ENCODE measurements around the gene YIPF2.

YIPF2 gene

DNA sequence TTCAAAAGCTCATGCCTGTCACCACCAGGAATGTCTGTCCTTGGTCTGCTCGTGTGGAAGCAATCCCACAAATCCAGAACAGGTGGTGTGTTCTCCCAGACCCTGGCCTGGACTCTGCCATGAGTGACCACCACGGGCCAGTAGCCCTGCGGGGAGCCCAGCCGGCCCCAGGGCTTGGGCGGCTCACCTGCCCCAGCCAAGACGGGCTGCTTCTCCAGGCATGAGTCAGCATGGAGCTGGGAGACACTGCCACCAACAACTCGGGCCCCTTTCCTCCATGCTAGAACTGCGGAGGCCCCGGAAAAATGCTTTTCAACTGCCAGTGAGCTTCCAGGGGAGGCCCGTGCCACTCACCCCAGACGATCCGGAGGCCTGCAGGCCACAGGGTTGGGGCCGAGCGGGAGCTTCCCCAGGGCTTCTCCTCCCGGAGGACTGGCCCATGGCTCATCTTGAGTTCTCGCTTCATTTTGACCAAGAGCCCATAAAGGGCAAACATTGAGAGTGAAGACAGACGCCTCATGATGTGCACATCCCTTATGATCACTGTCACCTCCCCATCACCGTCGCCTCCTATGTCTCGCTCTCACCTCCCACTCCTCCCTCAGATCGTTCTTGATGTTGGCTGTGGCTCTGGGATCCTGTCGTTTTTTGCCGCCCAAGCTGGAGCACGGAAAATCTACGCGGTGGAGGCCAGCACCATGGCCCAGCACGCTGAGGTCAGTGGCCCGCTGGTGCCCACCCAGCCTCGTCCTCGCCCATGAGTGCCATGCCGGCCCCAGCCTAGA is 16.7 kb downstream of the YIPF2 start:
- Histone ChIP-seq H3K36me3 (ENCODE audit: control insufficient read depth in 1 of 2, insufficient read depth in 2 of 2, low read length in 2 of 2) (peaks cover 22 to 72% of the 10 kb centered on the region in 2 donors), H3K27me3 (ENCODE audit: control insufficient read depth in 1 of 2, insufficient read depth in 2 of 2, low read length in 2 of 2) (no peaks in the 10 kb centered on the region), H3K9me3 (ENCODE audit: control insufficient read depth in 1 of 2, low read length in 2 of 2) (no peaks in the 10 kb centered on the region), H3K9ac (ENCODE audit: low read depth in 1 of 2, low read length in 2 of 2) (no peak overlapping the region), H3K27ac (ENCODE audit: low read depth, low read length) (no peak overlapping the region), H3K4me1 (ENCODE audit: control insufficient read depth in 1 of 2, insufficient read depth in 2 of 2, low read length in 2 of 2) (no peaks in the 10 kb centered on the region), H3K4me3 (ENCODE audit: low read depth in 1 of 2, low read length in 2 of 2) (no peak overlapping the region)

DNA sequence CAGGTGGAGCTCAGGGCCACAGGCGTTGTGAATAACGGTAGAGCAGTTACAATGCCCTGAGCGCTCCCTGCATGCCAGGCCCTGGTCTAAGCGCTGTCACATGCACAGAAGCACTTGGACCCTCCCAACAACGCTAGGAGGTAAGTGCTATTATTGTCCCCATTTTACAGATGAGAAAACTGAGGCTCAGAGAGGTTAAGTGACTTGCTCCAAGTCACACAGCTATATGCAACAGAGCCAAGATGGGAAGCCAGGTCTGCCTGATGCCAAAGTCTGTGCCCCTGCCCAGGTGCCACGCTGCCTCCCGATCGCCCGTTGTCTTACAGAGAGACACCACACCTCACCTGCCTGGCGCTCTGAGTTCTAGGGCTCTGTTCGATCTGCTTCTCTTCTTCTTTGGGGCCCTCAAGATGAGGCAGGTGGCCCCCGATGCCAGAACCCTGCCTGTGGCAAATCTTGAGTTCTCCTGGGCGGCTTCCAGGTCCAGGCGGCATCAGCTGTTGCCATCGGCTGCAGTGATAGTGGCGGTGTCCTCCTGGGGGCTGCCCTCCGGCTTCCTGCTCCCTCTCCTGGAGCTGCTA is 20.0 kb downstream of the YIPF2 start:
- H3K27me3 ChIP-seq (ENCODE audit: control insufficient read depth in 1 of 2, insufficient read depth in 2 of 2, low read length in 2 of 2) = no peaks in the 10 kb centered on the region
- no peaks in the 10 kb centered on the region for H3K9me3 ChIP-seq (ENCODE audit: control insufficient read depth in 1 of 2, low read length in 2 of 2)
- peaks cover 19 to 50% of the 10 kb centered on the region in 2 donors for H3K36me3 ChIP-seq (ENCODE audit: control insufficient read depth in 1 of 2, insufficient read depth in 2 of 2, low read length in 2 of 2)
- H3K4me3 ChIP-seq (ENCODE audit: low read depth in 1 of 2, low read length in 2 of 2) = no peak overlapping the region
- H3K4me1 ChIP-seq (ENCODE audit: control insufficient read depth in 1 of 2, insufficient read depth in 2 of 2, low read length in 2 of 2) = no peaks in the 10 kb centered on the region
- no peak overlapping the region for H3K9ac ChIP-seq (ENCODE audit: low read depth in 1 of 2, low read length in 2 of 2)
- H3K27ac ChIP-seq (ENCODE audit: low read depth, low read length) = no peak overlapping the region

- H3K9me3 ChIP-seq (ENCODE audit: control insufficient read depth in 1 of 2, low read length in 2 of 2) = no peaks in the 10 kb centered on the region
- peaks cover 19 to 50% of the 10 kb centered on the region in 2 donors for H3K36me3 ChIP-seq (ENCODE audit: control insufficient read depth in 1 of 2, insufficient read depth in 2 of 2, low read length in 2 of 2)
Observed at GRCh38 chr19:10907925-10908324, 20.5 kb downstream of the YIPF2 start.

GRCh38 chr19:10899151-10899653 is 29.2 kb downstream of the YIPF2 start:
- H3K27ac ChIP-seq (ENCODE audit: low read depth, low read length) = peak overlapping the region; percentile 57
- no peaks in the 10 kb centered on the region for H3K9me3 ChIP-seq (ENCODE audit: control insufficient read depth in 1 of 2, low read length in 2 of 2)
- peak overlapping the region in 1 of 2 donors; percentile 48 for H3K4me3 ChIP-seq (ENCODE audit: low read depth in 1 of 2, low read length in 2 of 2)
- peaks cover 29 to 32% of the 10 kb centered on the region in 2 donors for H3K4me1 ChIP-seq (ENCODE audit: control insufficient read depth in 1 of 2, insufficient read depth in 2 of 2, low read length in 2 of 2)
- H3K9ac ChIP-seq (ENCODE audit: low read depth in 1 of 2, low read length in 2 of 2) = peak overlapping the region in 1 of 2 donors; percentile 54
- H3K27me3 ChIP-seq (ENCODE audit: control insufficient read depth in 1 of 2, insufficient read depth in 2 of 2, low read length in 2 of 2) = no peaks in the 10 kb centered on the region
- no peaks in the 10 kb centered on the region for H3K36me3 ChIP-seq (ENCODE audit: control insufficient read depth in 1 of 2, insufficient read depth in 2 of 2, low read length in 2 of 2)

More at GRCh38 chr19:10907925-10908324, 20.5 kb downstream of the YIPF2 start:
- Histone ChIP-seq H3K9ac (ENCODE audit: low read depth in 1 of 2, low read length in 2 of 2) (no peak overlapping the region), H3K4me3 (ENCODE audit: low read depth in 1 of 2, low read length in 2 of 2) (no peak overlapping the region), H3K27me3 (ENCODE audit: control insufficient read depth in 1 of 2, insufficient read depth in 2 of 2, low read length in 2 of 2) (no peaks in the 10 kb centered on the region), H3K4me1 (ENCODE audit: control insufficient read depth in 1 of 2, insufficient read depth in 2 of 2, low read length in 2 of 2) (no peaks in the 10 kb centered on the region), H3K27ac (ENCODE audit: low read depth, low read length) (no peak overlapping the region)

DNA sequence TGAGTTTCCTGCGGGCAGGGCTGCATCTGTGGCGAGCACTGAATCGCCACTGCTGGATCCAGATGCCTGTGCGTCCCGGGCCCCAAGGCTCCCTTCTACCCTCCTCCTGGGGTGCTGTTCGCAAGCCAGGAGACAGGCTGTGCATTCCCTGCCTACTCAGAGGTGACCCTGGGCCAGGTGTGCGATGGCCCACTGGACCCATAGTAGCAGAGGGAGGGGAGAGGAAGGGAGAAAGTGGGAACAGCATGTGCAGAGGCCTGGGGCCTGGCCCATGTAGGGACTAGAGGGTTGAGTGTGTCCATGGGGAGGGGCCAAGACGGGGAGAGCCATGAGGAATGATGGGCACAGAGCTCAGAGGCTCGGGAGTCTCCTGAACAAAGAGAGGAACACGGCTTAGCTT is 29.8 kb downstream of the YIPF2 start:
- peaks cover 29 to 32% of the 10 kb centered on the region in 2 donors for H3K4me1 ChIP-seq (ENCODE audit: control insufficient read depth in 1 of 2, insufficient read depth in 2 of 2, low read length in 2 of 2)
- H3K9me3 ChIP-seq (ENCODE audit: control insufficient read depth in 1 of 2, low read length in 2 of 2) = no peaks in the 10 kb centered on the region
- H3K27me3 ChIP-seq (ENCODE audit: control insufficient read depth in 1 of 2, insufficient read depth in 2 of 2, low read length in 2 of 2) = no peaks in the 10 kb centered on the region
- no peaks in the 10 kb centered on the region for H3K36me3 ChIP-seq (ENCODE audit: control insufficient read depth in 1 of 2, insufficient read depth in 2 of 2, low read length in 2 of 2)
- H3K9ac ChIP-seq (ENCODE audit: low read depth in 1 of 2, low read length in 2 of 2) = peak overlapping the region in 1 of 2 donors; percentile 54
- peak overlapping the region; percentile 36 for H3K27ac ChIP-seq (ENCODE audit: low read depth, low read length)
- H3K4me3 ChIP-seq (ENCODE audit: low read depth in 1 of 2, low read length in 2 of 2) = no peak overlapping the region

DNA sequence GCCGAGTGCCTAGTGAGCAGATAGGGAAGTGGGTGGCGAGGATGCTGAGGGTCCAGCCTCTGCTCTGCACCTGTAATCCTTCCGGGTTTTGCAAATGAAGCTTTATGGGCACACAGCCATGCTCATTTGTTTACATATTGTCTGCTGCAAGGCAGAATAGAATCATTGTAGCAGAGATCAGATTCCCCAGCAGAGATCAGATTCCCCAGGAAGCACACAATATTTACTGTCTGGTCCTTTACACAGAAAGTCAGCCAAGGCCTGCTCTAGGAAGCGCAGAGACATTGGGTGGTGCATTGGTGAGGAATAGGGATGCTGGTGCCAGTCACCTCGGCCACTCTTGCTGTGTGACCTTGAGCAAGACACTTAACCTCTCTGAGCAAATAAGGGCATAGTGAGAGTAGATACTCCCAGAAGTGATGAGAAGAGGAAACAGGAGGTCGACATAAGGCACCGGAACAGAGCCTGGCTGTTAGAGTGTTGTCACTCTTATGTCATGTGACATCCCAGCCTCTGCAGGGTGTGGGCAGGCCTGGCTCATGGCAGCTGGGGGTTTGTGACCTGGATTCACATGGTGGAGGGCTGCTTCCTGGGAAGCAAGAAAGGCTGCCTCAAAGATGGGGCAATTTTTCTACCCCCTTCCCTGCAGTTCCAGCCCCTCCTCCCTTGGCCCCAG is 31.4 kb downstream of the YIPF2 start:
- Histone ChIP-seq H3K9ac (ENCODE audit: low read depth in 1 of 2, low read length in 2 of 2) (no peak overlapping the region), H3K4me1 (ENCODE audit: control insufficient read depth in 1 of 2, insufficient read depth in 2 of 2, low read length in 2 of 2) (peaks cover 29 to 32% of the 10 kb centered on the region in 2 donors), H3K4me3 (ENCODE audit: low read depth in 1 of 2, low read length in 2 of 2) (no peak overlapping the region), H3K27ac (ENCODE audit: low read depth, low read length) (no peak overlapping the region), H3K36me3 (ENCODE audit: control insufficient read depth in 1 of 2, insufficient read depth in 2 of 2, low read length in 2 of 2) (no peaks in the 10 kb centered on the region), H3K9me3 (ENCODE audit: control insufficient read depth in 1 of 2, low read length in 2 of 2) (no peaks in the 10 kb centered on the region), H3K27me3 (ENCODE audit: control insufficient read depth in 1 of 2, insufficient read depth in 2 of 2, low read length in 2 of 2) (no peaks in the 10 kb centered on the region)

DNA sequence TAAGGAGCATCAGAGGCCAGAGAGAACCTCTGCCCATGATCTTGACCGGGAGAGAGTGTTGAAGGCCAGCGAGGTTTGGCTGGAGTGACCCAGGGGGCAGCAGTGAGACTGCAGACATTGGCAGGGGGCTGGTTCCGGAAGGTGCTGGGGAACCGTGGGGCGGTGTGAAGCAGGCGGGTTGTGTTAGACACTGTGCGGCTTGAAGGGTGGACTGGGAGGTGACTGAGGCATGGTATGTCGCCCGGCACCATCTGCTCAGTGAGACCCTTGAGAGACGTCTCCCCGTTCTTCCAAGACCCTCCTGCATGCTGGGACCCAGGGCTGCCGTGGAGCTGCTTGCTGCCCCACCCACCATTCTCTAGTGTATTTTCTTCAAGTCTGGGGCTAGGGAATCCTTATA is 32.5 kb downstream of the YIPF2 start:
- no peak overlapping the region for H3K4me3 ChIP-seq (ENCODE audit: low read depth in 1 of 2, low read length in 2 of 2)
- H3K9me3 ChIP-seq (ENCODE audit: control insufficient read depth in 1 of 2, low read length in 2 of 2) = no peaks in the 10 kb centered on the region
- H3K36me3 ChIP-seq (ENCODE audit: control insufficient read depth in 1 of 2, insufficient read depth in 2 of 2, low read length in 2 of 2) = no peaks in the 10 kb centered on the region
- H3K27ac ChIP-seq (ENCODE audit: low read depth, low read length) = no peak overlapping the region
- H3K27me3 ChIP-seq (ENCODE audit: control insufficient read depth in 1 of 2, insufficient read depth in 2 of 2, low read length in 2 of 2) = no peaks in the 10 kb centered on the region
- no peak overlapping the region for H3K9ac ChIP-seq (ENCODE audit: low read depth in 1 of 2, low read length in 2 of 2)
- peaks cover 36 to 39% of the 10 kb centered on the region in 2 donors for H3K4me1 ChIP-seq (ENCODE audit: control insufficient read depth in 1 of 2, insufficient read depth in 2 of 2, low read length in 2 of 2)

DNA sequence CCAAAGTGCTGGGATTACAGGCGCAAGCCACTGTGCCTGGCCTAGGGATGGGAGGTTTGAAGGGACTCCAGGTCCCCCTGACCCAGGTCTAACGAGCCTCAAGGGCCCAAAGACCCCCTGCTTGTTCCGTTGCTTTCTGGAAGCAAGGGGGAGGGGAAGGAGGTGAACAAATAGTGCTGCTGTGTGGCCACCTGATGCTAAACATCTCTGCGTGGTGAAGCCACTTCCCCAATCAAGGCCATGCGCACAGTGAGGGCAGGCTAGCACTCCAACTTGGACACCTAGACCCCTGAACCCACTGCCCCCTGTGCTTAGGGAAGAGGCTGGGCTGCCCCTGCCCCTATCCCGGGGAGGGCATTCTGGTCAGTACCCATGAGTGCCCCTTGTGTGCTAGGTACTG is 33.1 kb downstream of the YIPF2 start:
- no peak overlapping the region for H3K27ac ChIP-seq (ENCODE audit: low read depth, low read length)
- H3K4me1 ChIP-seq (ENCODE audit: control insufficient read depth in 1 of 2, insufficient read depth in 2 of 2, low read length in 2 of 2) = peaks cover 38 to 39% of the 10 kb centered on the region in 2 donors
- no peaks in the 10 kb centered on the region for H3K27me3 ChIP-seq (ENCODE audit: control insufficient read depth in 1 of 2, insufficient read depth in 2 of 2, low read length in 2 of 2)
- H3K9me3 ChIP-seq (ENCODE audit: control insufficient read depth in 1 of 2, low read length in 2 of 2) = no peaks in the 10 kb centered on the region
- H3K4me3 ChIP-seq (ENCODE audit: low read depth in 1 of 2, low read length in 2 of 2) = no peak overlapping the region
- H3K36me3 ChIP-seq (ENCODE audit: control insufficient read depth in 1 of 2, insufficient read depth in 2 of 2, low read length in 2 of 2) = no peaks in the 10 kb centered on the region
- H3K9ac ChIP-seq (ENCODE audit: low read depth in 1 of 2, low read length in 2 of 2) = no peak overlapping the region

DNA sequence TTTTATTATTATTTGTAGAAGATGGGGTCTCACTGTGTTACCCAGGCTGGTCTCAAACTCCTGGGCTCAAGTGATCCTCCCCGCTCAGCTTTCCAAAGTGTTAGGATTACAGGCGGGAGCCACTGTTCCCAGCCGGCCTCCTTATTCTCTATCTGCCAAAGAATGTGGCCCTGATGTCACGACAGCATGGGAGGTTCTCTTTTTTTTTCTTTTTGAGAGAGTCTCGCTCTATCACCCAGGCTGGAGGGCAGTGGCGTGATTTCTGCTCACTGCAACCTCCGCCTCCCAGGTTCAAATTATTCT is 33.6 kb downstream of the YIPF2 start:
- Histone ChIP-seq H3K4me3 (ENCODE audit: low read depth in 1 of 2, low read length in 2 of 2) (no peak overlapping the region), H3K9me3 (ENCODE audit: control insufficient read depth in 1 of 2, low read length in 2 of 2) (no peaks in the 10 kb centered on the region), H3K36me3 (ENCODE audit: control insufficient read depth in 1 of 2, insufficient read depth in 2 of 2, low read length in 2 of 2) (no peaks in the 10 kb centered on the region), H3K27me3 (ENCODE audit: control insufficient read depth in 1 of 2, insufficient read depth in 2 of 2, low read length in 2 of 2) (no peaks in the 10 kb centered on the region), H3K27ac (ENCODE audit: low read depth, low read length) (no peak overlapping the region), H3K9ac (ENCODE audit: low read depth in 1 of 2, low read length in 2 of 2) (no peak overlapping the region), H3K4me1 (ENCODE audit: control insufficient read depth in 1 of 2, insufficient read depth in 2 of 2, low read length in 2 of 2) (peaks cover 35 to 39% of the 10 kb centered on the region in 2 donors)

DNA sequence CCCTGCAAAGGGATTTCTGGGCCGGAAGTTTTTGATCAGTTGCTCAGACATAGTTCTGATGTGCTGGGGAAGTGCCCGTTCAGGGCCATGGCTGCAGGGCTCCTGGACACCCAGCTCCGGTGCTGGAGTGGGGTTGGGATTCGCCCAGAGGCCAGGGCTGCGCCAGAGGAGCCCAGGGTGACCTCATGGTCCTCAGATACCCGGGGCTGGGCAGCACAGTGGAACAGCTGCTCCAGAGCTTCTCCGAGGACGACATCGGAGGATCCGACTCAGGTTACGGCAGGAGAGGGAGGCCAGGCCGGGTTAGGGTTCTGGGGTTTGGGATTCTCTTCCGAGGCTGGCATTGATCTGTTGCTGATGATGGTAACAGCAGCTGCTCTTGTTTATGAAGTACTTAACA is 36.2 kb downstream of the YIPF2 start:
- Histone ChIP-seq H3K9me3 (ENCODE audit: control insufficient read depth in 1 of 2, low read length in 2 of 2) (no peaks in the 10 kb centered on the region), H3K4me3 (ENCODE audit: low read depth in 1 of 2, low read length in 2 of 2) (no peak overlapping the region), H3K9ac (ENCODE audit: low read depth in 1 of 2, low read length in 2 of 2) (no peak overlapping the region), H3K27ac (ENCODE audit: low read depth, low read length) (peak overlapping the region; percentile 5), H3K27me3 (ENCODE audit: control insufficient read depth in 1 of 2, insufficient read depth in 2 of 2, low read length in 2 of 2) (no peaks in the 10 kb centered on the region), H3K36me3 (ENCODE audit: control insufficient read depth in 1 of 2, insufficient read depth in 2 of 2, low read length in 2 of 2) (no peaks in the 10 kb centered on the region), H3K4me1 (ENCODE audit: control insufficient read depth in 1 of 2, insufficient read depth in 2 of 2, low read length in 2 of 2) (peaks cover 16 to 33% of the 10 kb centered on the region in 2 donors)
